H1 (cell line): Measurements from ENCODE around the gene INHBA. TPM values are rescaled to one million over a fixed set of nuclear protein-coding genes. Genes with fewer than 3 reads are reported as not detected.

Experiments
- CTCF ChIA-PET: fragments of 300-600 bp; sonication (Branson Sonifier 250); formaldehyde crosslinking; loops from one replicate; lab custom pipeline; 2021; ENCODE audit not compliant: partially characterized antibody; lab: Charles Lee
- POLR2A ChIA-PET: fragments of 300-600 bp; sonication (Branson Sonifier 250); formaldehyde crosslinking; loops from one replicate; lab custom pipeline; 2021; ENCODE audit warnings: inconsistent platforms; ENCODE audit not compliant: partially characterized antibody; lab: Charles Lee
- DNase-seq, 2 experiments: peaks; one replicate each; pipeline versions ENCODE4 v3.0.0 to v3.0.0-alpha.2; 2010 to 2022; ENCODE audit warnings: low spot score in 2 of 2, low read depth in 1 of 2, mixed read lengths in 1 of 2
- FAIRE-seq: peaks from 2 replicates; lab custom pipeline; 2011; peaks lifted over from hg19 to GRCh38; lab: Jason Lieb, UNC
- H2AFZ ChIP-seq: 2 replicates; pipeline ENCODE4 v1.8.1; 2012; ENCODE audit warnings: low read length, inconsistent platforms
- H2AK5ac ChIP-seq: 2 replicates; pipeline ENCODE4 v1.6.1; 2013; ENCODE audit warnings: low read depth, low read length
- H2BK120ac ChIP-seq: replicated peaks from 2 replicates; pipeline ENCODE3; 2013; ENCODE audit warnings: low read depth, low read length, inconsistent platforms
- H2BK12ac ChIP-seq: 2 replicates; pipeline ENCODE4 v1.6.1; 2013; ENCODE audit warnings: low read depth, low read length
- H2BK15ac ChIP-seq: 2 replicates; pipeline ENCODE4 v1.6.1; 2013; ENCODE audit warnings: low read length
- H2BK20ac ChIP-seq: 2 replicates; pipeline ENCODE4 v1.6.1; 2013; ENCODE audit warnings: low read length
- H2BK5ac ChIP-seq: 2 replicates; pipeline ENCODE4 v1.6.1; 2013; ENCODE audit warnings: low read depth, low read length
- H3K14ac ChIP-seq: 2 replicates; pipeline ENCODE4 v1.6.1; 2013; ENCODE audit warnings: inconsistent platforms; ENCODE audit not compliant: insufficient read length
- H3K18ac ChIP-seq: 2 replicates; pipeline ENCODE4 v1.6.1; 2013; ENCODE audit warnings: low read length; ENCODE audit errors: extremely low read depth
- H3K23ac ChIP-seq: 2 replicates; pipeline ENCODE4 v1.6.1; 2013; ENCODE audit warnings: inconsistent platforms; ENCODE audit not compliant: insufficient read length
- H3K23me2 ChIP-seq: 2 replicates; pipeline ENCODE4 v1.6.1; 2013; ENCODE audit warnings: low read depth, low read length
- H3K27ac ChIP-seq: 2 replicates; pipeline ENCODE4 v1.6.1; 2011; ENCODE audit warnings: low read depth, low read length, inconsistent platforms
- H3K27me3 ChIP-seq, 4 experiments: replicated peaks in 1 of 4; 1 replicate in 1 of 4; 2 replicates in 3 of 4; pipeline versions ENCODE4 v1.6.1 to v1.8.1; 2011 to 2013; ENCODE audit warnings: low read length in 3 of 4, mild to moderate bottlenecking in 3 of 4, inconsistent platforms in 2 of 4, mixed read lengths in 2 of 4, moderate library complexity in 1 of 4; ENCODE audit not compliant: control insufficient read depth in 3 of 4, insufficient read depth in 3 of 4; ENCODE audit errors: extremely low read depth in 1 of 4
- H3K36me3 ChIP-seq, 4 experiments: 2 replicates each; pipeline versions ENCODE4 v1.6.1 to v1.8.1; 2011 to 2013; ENCODE audit warnings: mild to moderate bottlenecking in 4 of 4, low read length in 3 of 4, moderate library complexity in 2 of 4, control low read depth in 1 of 4, inconsistent platforms in 1 of 4; ENCODE audit not compliant: insufficient read depth in 4 of 4, control insufficient read depth in 2 of 4
- H3K4ac ChIP-seq: replicated peaks from 2 replicates; pipeline ENCODE3; 2013; ENCODE audit warnings: low read length, low read depth, mixed read lengths, inconsistent platforms; ENCODE audit not compliant: insufficient read length
- H3K4me1 ChIP-seq, 4 experiments: replicated peaks in 1 of 4; 1 replicate in 1 of 4; 2 replicates in 3 of 4; pipeline versions ENCODE4 v1.6.1 to v1.8.1; 2011 to 2013; ENCODE audit warnings: low read length in 3 of 4, inconsistent platforms in 2 of 4, mixed read lengths in 1 of 4; ENCODE audit not compliant: insufficient read depth in 4 of 4, control insufficient read depth in 3 of 4
- H3K4me2 ChIP-seq, 2 experiments: 2 replicates each; pipeline versions ENCODE4 v1.6.1 to v1.8.1; 2011 to 2013; ENCODE audit warnings: low read depth in 2 of 2, low read length in 2 of 2, control low read depth in 1 of 2, inconsistent platforms in 1 of 2, mild to moderate bottlenecking in 1 of 2; ENCODE audit not compliant: insufficient read depth in 1 of 2
- H3K4me3 ChIP-seq, 4 experiments: fragments of 200-600, 300-600 bp in 1 of 4; sonication (generic), shearing (Covaris generic), sonication (Bioruptor Twin) in 1 of 4; 2 replicates each; pipeline versions ENCODE4 v1.5.1 to v1.8.1; 2011 to 2016; ENCODE audit warnings: low read length in 4 of 4, low read depth in 3 of 4, control low read depth in 2 of 4, inconsistent platforms in 2 of 4, mild to moderate bottlenecking in 2 of 4, mixed read lengths in 1 of 4, moderate library complexity in 1 of 4; ENCODE audit not compliant: insufficient read depth in 2 of 4; ENCODE audit errors: extremely low read depth in 1 of 4
- H3K56ac ChIP-seq: replicated peaks from 2 replicates; pipeline ENCODE3; 2013; ENCODE audit warnings: low read depth, mild to moderate bottlenecking, mixed read lengths, low read length, inconsistent platforms; ENCODE audit not compliant: insufficient read length
- H3K79me1 ChIP-seq: 2 replicates; pipeline ENCODE4 v1.6.1; 2013; ENCODE audit warnings: low read depth, low read length, control low read depth
- H3K79me2 ChIP-seq, 2 experiments: 2 replicates each; pipeline versions ENCODE4 v1.6.1 to v1.8.1; 2012 to 2013; ENCODE audit warnings: low read length in 2 of 2, mild to moderate bottlenecking in 2 of 2, inconsistent platforms in 1 of 2; ENCODE audit not compliant: insufficient read depth in 2 of 2, control insufficient read depth in 1 of 2
- H3K9ac ChIP-seq, 4 experiments: replicated peaks in 1 of 4; 1 replicate in 1 of 4; 2 replicates in 3 of 4; pipeline versions ENCODE4 v1.6.1 to v1.8.1; 2011 to 2013; ENCODE audit warnings: low read depth in 3 of 4, low read length in 3 of 4, control low read depth in 2 of 4, mild to moderate bottlenecking in 2 of 4, moderate library complexity in 2 of 4, inconsistent platforms in 1 of 4; ENCODE audit errors: extremely low read depth in 1 of 4
- H3K9me3 ChIP-seq, 2 experiments: 2 replicates each; pipeline versions ENCODE4 v1.6.1 to v1.8.1; 2012 to 2013; ENCODE audit warnings: mild to moderate bottlenecking in 2 of 2, moderate library complexity in 2 of 2, control low read depth in 1 of 2, inconsistent platforms in 1 of 2, low read depth in 1 of 2, low read length in 1 of 2, mixed read lengths in 1 of 2; ENCODE audit not compliant: insufficient read depth in 2 of 2
- H4K20me1 ChIP-seq, 2 experiments: replicated peaks in 1 of 2; 2 replicates each; pipeline versions ENCODE3 to v1.8.1; 2011 to 2013; ENCODE audit warnings: inconsistent platforms in 2 of 2, low read length in 2 of 2, mild to moderate bottlenecking in 1 of 2; ENCODE audit not compliant: insufficient read depth in 2 of 2, control insufficient read depth in 1 of 2
- H4K5ac ChIP-seq: 2 replicates; pipeline ENCODE4 v1.6.1; 2013; ENCODE audit warnings: low read length, low read depth, mixed read lengths, inconsistent platforms; ENCODE audit not compliant: insufficient read length
- H4K8ac ChIP-seq: 2 replicates; pipeline ENCODE4 v1.8.0; 2013; ENCODE audit warnings: mild to moderate bottlenecking, moderate library complexity, low read length, inconsistent platforms; ENCODE audit not compliant: insufficient read depth; ENCODE audit errors: extremely low read depth
- H4K91ac ChIP-seq: replicated peaks from 2 replicates; pipeline ENCODE3; 2013; ENCODE audit warnings: low read length, mixed read lengths, inconsistent platforms; ENCODE audit not compliant: insufficient read length
- CBX5 ChIP-seq: fragments of 300-800, 300-1000 bp; sonication (generic); IDR thresholded peaks from 2 replicates; pipeline ENCODE4 v1.7.1; 2016; ENCODE audit warnings: antibody characterized with exemption, low read length, low read depth
- CBX8 ChIP-seq: fragments of 300-800, 300-1000 bp; sonication (generic); IDR thresholded peaks from 2 replicates; pipeline ENCODE4 v1.7.1; 2016; ENCODE audit warnings: low read depth, low read length, borderline replicate concordance
- CEBPB ChIP-seq: IDR thresholded peaks from 2 replicates; pipeline ENCODE4 v1.6.1; 2012; ENCODE audit warnings: low read depth, low read length
- CHD1 ChIP-seq: IDR thresholded peaks from 2 replicates; pipeline ENCODE4 v1.6.1; 2012; ENCODE audit warnings: low read depth, low read length, improper control_type of control experiment
- KDM1A ChIP-seq: fragments of 200-600, 300-600 bp; sonication (generic); IDR thresholded peaks from 2 replicates; pipeline ENCODE4 v1.7.1; 2016; ENCODE audit warnings: mild to moderate bottlenecking, low read length, borderline replicate concordance
- KDM5A ChIP-seq: fragments of 200-600 bp; IDR thresholded peaks from 2 replicates; pipeline ENCODE4 v1.7.1; 2012; ENCODE audit warnings: mild to moderate bottlenecking, low read length, inconsistent platforms, mixed read lengths
- NANOG ChIP-seq: IDR thresholded peaks from 2 replicates; pipeline ENCODE4 v1.6.1; 2011; ENCODE audit warnings: low read length, low read depth, mild to moderate bottlenecking, inconsistent platforms; ENCODE audit not compliant: insufficient read depth, poor library complexity, severe bottlenecking
- SAP30 ChIP-seq: fragments of 300-600 bp; sonication (generic); IDR thresholded peaks from 2 replicates; pipeline ENCODE4 v1.7.1; 2012; ENCODE audit warnings: low read length, moderate library complexity, mild to moderate bottlenecking, inconsistent platforms; ENCODE audit not compliant: insufficient read depth, insufficient replicate concordance
- SP1 ChIP-seq: IDR thresholded peaks from 2 replicates; pipeline ENCODE4 v1.6.1; 2011; ENCODE audit warnings: low read depth, low read length
- SP2 ChIP-seq: IDR thresholded peaks from 2 replicates; pipeline ENCODE4 v1.6.1; 2012; ENCODE audit warnings: mild to moderate bottlenecking, low read length, inconsistent platforms
- SRF ChIP-seq: IDR thresholded peaks from 2 replicates; pipeline ENCODE4 v1.6.1; 2011; ENCODE audit warnings: mild to moderate bottlenecking, low read depth, low read length, moderate library complexity
- TBP ChIP-seq: IDR thresholded peaks from 2 replicates; pipeline ENCODE4 v1.6.1; 2011; ENCODE audit warnings: low read depth, low read length, improper control_type of control experiment
- USF2 ChIP-seq: IDR thresholded peaks from 2 replicates; pipeline ENCODE4 v1.6.1; 2011; ENCODE audit warnings: low read length, improper control_type of control experiment
- WGBS, 2 experiments: shearing (Covaris generic) in 1 of 2; methylation state at CpG; one replicate each; pipeline versions ENCODE4 v1.1.6 to v1.1.7; 2013 to 2015; ENCODE audit warnings: low lambda C conversion rate in 2 of 2, mixed read lengths in 2 of 2, inconsistent platforms in 1 of 2, low coverage in 1 of 2, missing lambda C conversion rate in 1 of 2; ENCODE audit not compliant: insufficient replicate concordance in 2 of 2, insufficient coverage in 1 of 2, insufficient read length in 1 of 2; ENCODE audit errors: extremely low coverage in 1 of 2, missing lambda C conversion rate in 1 of 2; 5-methylcytosine and 5-hydroxymethylcytosine counted together
- polyA plus RNA-seq, 7 experiments: library from polyadenylated mRNA; depleted of rRNA in 3 of 7; stranded (reverse) in 5 of 7; unstranded in 2 of 7; fragments of >200 nt in 5 of 7; fragments of 200-250 nt in 2 of 7; gene quantifications; 1 replicate in 5 of 7; 2 replicates in 1 of 7; 4 replicates in 1 of 7; pipeline versions ENCODE4 v1.2.1 to v1.2.3, GENCODE V29; 2011 to 2013; ENCODE audit warnings: missing spikeins in 2 of 7, mixed read lengths in 2 of 7
- total RNA-seq: library from RNA; stranded (reverse); fragmentation: NEBNext Ultra II Directional; extraction: Animal tissue kit (Norgen Biotek cat#: 25700); gene quantifications from 2 replicates; pipeline ENCODE4 v1.2.1, GENCODE V29; 2021

Gene INHBA
- total and polyA plus RNA-seq, 2 of the 8 experiments (the other 6 are each of a cell fraction or from before 2014, with no cell fraction given) = 1.1 to 2.7 TPM

- no peaks in the 10 kb centered on the region for H3K79me2 ChIP-seq
- no peak overlapping the region for H3K9ac ChIP-seq
- no peak overlapping the region for H3K14ac ChIP-seq
- H3K56ac ChIP-seq = no peak overlapping the region
- H2BK12ac ChIP-seq = no peak overlapping the region
- ChIA-PET CTCF (interaction anchor here (1.6 kb wide), 1 partner anchor 32 kb away, joined by 5 read pairs; no protein-coding TSS in a partner anchor), POLR2A (no interaction called here)
- peaks cover 7 to 9% of the 10 kb centered on the region in 2 experiments; a peak in 2 of 4 replicates for H3K9me3 ChIP-seq
- FAIRE-seq (no peak), DNase-seq (no peak)
- no peaks in the 10 kb centered on the region for H3K36me3 ChIP-seq
- WGBS, 2 experiments = 92% methylated on average over 2 of the region's 2 CpGs; no CpG with 5 or more reads in 1 of the 2 experiments
- no peak overlapping the region for H2AK5ac ChIP-seq
- H2BK20ac ChIP-seq = no peak overlapping the region
- H4K20me1 ChIP-seq = no peaks in the 10 kb centered on the region
- H2BK5ac ChIP-seq = no peak overlapping the region
- H3K23ac ChIP-seq = no peak overlapping the region
- no peaks in the 10 kb centered on the region; the same call in 1 of the 2 replicates for H3K79me1 ChIP-seq
- H3K27me3 ChIP-seq = no peaks in the 10 kb centered on the region
- no peaks in the 10 kb centered on the region for H3K23me2 ChIP-seq
- no peak overlapping the region for H4K91ac ChIP-seq
- no peak overlapping the region for H3K4me2 ChIP-seq
- no peak overlapping the region for H3K4ac ChIP-seq
- H2AFZ ChIP-seq = no peak overlapping the region
- no peaks in the 10 kb centered on the region for H3K4me1 ChIP-seq
- H2BK120ac ChIP-seq = no peak overlapping the region
- no peak overlapping the region for H4K5ac ChIP-seq
- H3K4me3 ChIP-seq = no peak overlapping the region
- no peak overlapping the region for H3K18ac ChIP-seq
- H3K27ac ChIP-seq = no peak overlapping the region
- H2BK15ac ChIP-seq = no peak overlapping the region
- H4K8ac ChIP-seq = no peak overlapping the region
- no peak for TF ChIP-seq SRF
- no peak for TF ChIP-seq SP1
- no peak for TF ChIP-seq CBX5
- TF ChIP-seq USF2 = no peak
- no peak for TF ChIP-seq KDM1A
- no peak for TF ChIP-seq KDM5A
- TF ChIP-seq CBX8 = no peak
- TF ChIP-seq SAP30 = no peak
- no peak for TF ChIP-seq SP2
- TF ChIP-seq TBP = no peak
- no peak for TF ChIP-seq CEBPB
- TF ChIP-seq NANOG = no peak
- no peak for TF ChIP-seq CHD1
Observed at GRCh38 chr7:41742401-41743020, 39.6 kb upstream of the INHBA start.
